Stimulated activated CD4-positive, alpha-beta T cell treated with anti-CD3 and anti-CD28 coated beads, Interleukin-15, amount 100 ng/mL, for 1 hour (primary cell): ENCODE measurements around the gene HIPK4.
A peak's percentile ranks its signal among the peaks of the same experiment; 100 is the strongest.

Experiments used
- DNase-seq, 2 donors: peaks; one replicate each; pipeline ENCODE4 v3.0.0-alpha.2; 2020; ENCODE audit warnings: low read depth in 1 of 2, low spot score in 1 of 2

The HIPK4 gene

GRCh38 chr19:40367577-40368434 lies 22.2 kb downstream of the HIPK4 start:
- DNase-seq, result no peak

DNA sequence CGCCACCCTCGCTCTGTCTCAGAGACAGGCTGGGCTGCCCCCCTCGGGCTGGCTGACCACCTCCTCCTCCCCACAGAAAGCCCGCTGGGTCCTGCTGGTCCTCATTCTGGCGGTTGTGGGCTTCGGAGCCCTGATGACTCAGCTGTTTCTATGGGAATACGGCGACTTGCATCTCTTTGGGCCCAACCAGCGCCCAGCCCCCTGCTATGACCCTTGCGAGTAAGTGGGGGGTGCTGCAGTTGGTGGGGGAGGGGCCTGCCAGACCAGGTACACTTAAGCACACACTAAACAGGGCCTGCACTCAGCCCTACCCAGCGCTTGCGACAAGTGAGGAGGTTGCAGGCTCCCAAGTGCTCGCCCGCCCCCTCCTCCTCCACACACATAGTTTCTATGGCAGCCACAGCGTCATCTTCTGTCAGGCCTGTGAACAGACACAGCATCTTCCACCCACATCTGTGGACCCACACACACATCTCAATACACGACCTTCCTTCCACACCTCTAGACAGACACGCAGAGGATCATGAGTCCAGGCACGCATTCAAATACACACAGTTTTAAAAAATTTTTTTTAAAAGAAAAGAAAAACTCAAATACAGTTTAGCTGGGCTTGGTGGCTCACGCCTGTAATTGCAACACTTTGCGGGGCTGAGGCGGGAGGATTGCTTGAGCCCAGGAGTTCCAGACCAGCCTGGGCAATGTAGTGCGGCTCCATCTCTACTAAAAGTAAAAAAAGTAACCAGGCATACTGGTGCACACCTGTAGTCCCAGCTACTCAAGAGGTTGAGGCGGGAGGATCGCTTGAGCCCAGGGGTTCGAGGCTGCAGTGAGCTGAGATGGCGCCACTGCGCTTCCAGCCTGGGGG lies 23.1 kb downstream of the HIPK4 start:
- no peak for DNase-seq

- peak in 1 of 2 donors; percentile 46 for DNase-seq
These were observed 24.2 kb downstream of the HIPK4 start for GRCh38 chr19:40365613-40366401.

- no peak for DNase-seq
These were observed 25.0 kb downstream of the HIPK4 start for GRCh38 chr19:40365010-40365409.

- no peak for DNase-seq
These were observed 26.9 kb downstream of the HIPK4 start for GRCh38 chr19:40363069-40363468.

- no peak for DNase-seq
These were observed 27.8 kb downstream of the HIPK4 start for GRCh38 chr19:40362160-40362559.

GRCh38 chr19:40360708-40361241 lies 29.2 kb downstream of the HIPK4 start:
- no peak for DNase-seq

DNA sequence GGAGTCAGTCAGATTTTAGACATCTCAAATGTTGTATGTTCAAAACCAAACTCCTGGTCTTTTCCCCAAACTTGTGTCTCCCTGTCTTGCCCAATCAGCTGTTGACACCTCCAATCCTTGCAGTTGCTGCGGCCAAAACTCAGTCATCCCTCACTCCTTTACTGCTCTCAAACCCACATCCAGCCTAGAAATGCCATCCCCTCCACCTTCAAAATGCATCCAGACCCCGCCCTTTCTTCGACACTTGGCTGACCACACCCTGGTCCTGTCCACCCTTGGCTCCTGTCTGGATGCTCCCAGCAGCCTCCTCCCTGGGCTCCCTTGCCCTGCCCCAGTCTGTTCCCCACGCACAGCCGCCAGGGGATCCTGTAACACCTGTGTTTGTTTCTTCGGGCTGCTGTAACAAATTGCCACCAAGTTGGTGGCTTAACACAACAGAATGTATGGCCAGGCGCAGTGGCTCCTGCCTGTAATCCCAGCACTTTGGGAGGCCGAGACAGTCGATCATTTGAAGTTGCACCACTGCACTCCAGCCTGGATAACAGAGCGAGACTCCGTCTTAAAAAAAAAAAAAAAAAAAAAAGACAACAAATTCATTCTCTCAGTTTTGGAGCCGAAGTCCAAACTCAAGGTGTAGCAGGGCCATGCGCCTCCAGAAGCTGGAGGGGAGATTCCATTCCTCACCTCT lies 29.8 kb downstream of the HIPK4 start:
- DNase-seq, result no peak

- no peak for DNase-seq
These were observed 31.2 kb downstream of the HIPK4 start for GRCh38 chr19:40358773-40359172.

DNA sequence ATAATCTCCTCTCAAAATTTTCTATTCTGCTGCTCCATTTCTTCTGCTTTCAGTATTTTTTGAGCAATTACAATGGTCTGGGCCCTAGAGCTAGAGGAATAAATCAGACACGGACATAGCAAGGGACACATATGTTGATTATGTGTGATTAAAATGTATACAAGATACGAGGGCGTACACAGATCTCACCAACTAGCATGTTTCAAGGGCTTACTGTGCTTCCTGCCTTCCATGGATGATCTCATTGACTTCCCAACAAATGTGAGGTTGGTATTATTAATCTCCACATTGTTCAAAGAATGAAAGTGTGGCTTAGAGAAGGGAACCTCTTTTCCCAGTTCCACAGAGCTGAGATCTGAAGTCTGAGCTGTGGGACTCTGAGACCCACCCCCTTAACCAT lies 32.3 kb downstream of the HIPK4 start:
- DNase-seq, result no peak

DNA sequence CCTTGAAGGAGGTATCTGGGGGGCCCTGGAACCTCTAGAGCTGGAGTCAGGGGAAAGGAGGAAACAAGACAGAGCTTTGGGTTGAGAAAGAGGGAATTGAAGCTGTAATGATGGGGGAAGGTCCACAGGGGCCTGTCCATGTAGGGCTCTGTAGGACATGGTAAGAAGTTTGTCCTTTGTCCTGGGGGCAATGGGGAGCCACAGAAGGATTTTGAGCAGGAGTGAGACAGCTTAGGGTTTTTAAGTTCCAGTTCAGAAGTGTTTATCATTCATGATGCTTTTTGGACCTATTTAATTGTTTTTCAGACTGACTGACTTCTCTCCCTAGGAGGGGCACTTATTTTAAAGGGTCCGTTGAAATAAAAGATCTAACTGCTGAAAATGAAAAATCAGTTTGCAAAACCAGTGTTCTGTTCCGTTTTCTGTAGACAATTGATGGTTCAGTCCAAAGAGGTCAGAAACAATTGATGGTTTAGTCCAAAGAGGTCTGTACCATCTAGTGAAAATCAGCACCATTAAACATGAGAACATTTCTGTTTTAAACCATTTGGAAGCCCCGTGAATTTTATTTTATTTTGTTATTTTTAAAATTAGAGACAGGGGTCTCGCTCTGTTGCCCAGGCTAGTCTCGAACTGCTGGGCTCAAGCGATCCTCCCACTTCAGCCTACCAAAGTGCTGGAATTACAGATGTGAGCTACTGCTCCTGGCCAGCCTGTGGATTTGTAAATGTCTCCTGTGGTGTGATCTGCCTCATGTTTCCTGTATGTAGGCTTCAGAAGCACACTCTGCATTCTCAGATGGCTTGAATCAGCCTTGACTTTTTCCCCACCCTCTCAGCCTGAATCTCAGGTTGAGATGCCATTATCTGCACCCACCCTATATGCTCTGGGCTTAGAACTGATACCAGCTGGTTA lies 33.0 kb downstream of the HIPK4 start:
- DNase-seq, result no peak

GRCh38 chr19:40355975-40356680 lies 33.9 kb downstream of the HIPK4 start:
- DNase-seq, result no peak

DNA sequence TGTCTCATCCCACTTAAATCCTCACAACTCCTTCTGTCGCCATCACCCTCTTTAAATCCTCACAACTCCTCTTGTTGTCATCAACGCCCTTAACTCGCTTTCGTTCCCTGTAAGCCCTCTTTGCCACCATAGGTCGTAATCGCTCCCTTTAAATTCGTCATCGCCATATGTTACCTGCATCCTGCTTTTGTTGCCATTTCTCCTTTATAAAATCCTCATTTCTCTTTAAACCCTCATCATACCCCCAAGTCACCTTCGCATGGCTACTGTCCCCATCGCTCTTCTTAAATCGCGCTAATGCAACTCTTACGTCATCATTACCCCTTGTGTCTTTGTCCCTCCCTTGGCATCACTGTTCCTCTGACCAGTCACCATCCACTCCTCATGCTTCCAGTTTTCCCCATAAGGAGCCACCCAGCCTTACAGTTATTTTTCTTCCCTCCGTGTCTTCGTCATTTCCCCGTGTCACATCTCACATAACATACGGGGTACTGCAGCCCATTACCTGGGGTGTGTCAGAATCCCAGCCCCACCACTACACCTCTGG lies 40.9 kb downstream of the HIPK4 start:
- no peak for DNase-seq

GRCh38 chr19:40348125-40348913 lies 41.7 kb downstream of the HIPK4 start, which contains the start of the genes C19orf47 and PLD3:
C19orf47 (minus strand) TSS chr19:40348397; CDS start chr19:40341857, 6,540 bp downstream.
PLD3 (plus strand) TSS chr19:40348695; CDS start chr19:40366484, 17,789 bp downstream.
- DNase-seq, result peak; percentile 95 to 97

DNA sequence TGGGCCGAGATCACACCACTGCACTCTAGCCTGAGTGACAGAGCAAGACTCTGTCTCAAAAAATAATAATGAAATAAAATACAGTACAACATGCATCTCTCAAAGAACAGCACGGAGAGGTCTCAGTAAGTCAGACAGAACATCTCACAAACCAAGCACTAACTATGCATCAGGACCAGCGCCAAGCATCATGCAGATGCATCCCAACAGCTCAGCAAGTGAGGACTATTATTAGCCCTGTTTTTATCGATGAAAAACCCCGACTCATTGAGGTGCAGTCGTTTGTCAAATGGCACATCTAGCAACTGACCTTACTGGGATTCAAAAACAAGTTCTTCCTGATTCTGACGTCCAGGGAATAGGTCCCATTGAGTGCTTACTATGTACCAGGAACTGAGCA lies 45.6 kb downstream of the HIPK4 start:
- no peak for DNase-seq

DNA sequence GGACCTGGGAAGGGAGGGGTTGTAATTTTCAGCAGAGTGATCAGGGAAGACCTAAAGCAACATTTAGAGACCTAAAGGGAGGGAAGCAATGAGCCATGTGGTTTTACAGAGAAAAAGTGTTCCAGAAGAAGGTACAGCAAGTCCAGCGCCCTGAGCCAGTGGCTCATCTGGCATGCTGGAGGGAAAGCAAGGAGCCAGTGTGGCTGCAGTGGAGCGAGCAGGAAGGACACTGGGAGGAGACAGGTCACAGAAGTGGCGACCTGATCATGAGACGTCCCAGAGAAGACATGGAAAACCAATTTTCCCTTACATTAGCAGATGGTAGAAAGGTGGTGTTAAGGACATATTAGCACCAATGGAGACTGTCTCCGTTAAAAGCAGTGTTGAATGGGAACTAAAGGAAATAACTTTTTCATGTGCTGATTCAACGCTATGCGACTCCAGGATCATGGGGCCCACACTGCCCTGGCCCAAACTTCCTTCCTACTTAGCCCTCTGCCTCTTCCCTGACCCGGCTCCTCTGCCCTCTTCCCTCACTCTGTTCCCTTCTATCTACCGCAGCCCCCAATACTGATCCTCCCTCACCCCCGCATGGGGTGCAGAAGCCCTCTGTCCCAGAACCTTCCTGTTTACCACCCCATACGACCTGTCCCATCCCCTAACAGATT lies 47.2 kb downstream of the HIPK4 start:
- no peak for DNase-seq
